ENCODE results near the gene GLYATL2.

The GLYATL2 gene

DNA sequence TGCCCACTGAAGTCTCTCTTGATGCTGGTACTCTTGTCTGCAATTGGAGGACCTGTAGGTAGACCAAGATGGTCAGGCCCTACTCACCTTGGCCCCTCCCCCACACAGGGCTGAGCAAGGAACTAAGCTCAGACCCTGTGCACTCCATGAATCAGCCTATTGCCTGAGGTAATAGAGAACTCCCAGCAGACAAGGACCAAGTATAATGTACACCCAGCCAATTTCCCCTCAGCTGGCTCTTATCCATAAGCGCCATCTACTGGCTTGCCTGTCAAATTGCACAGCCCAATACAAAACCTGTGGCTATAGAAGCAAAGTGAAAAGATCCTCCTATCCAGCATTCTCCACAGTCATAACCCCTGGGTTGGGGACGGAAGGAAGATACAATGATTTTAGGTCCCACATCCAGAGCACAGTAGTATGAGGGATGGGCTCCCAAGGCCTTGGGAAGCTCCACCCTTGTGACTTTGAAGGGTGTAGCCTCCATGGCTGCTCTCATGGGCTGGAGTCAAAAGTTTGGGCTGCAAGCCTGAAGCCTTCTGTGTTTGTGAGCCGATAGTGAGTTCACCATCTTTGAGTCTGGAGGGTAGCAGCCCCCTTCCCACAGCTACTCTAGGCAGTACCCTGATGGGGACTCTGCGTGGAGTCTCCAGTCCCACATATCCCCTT is 56.0 kb downstream of the GLYATL2 start:
- peak; percentile 32 for DNase-seq

DNA sequence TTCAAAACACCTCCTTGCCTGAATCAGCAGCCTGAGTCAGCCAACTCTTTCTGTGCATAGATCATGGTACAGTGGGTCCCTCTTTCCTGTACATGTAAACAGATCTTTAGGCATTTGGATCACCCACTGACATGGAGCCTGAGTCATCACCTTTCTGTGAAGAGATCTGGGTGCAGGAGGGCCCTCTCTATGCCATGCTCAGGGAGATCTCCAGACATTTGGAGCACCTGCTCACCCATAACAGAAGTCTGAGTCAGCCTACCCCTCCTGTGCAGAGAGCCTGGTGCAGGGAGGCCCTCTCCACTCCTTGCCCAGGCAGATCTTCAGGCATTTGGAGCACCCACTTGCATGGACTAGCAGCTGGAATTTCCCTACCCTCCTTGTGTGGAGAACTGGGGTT is 56.6 kb downstream of the GLYATL2 start:
- no peak for DNase-seq

DNA sequence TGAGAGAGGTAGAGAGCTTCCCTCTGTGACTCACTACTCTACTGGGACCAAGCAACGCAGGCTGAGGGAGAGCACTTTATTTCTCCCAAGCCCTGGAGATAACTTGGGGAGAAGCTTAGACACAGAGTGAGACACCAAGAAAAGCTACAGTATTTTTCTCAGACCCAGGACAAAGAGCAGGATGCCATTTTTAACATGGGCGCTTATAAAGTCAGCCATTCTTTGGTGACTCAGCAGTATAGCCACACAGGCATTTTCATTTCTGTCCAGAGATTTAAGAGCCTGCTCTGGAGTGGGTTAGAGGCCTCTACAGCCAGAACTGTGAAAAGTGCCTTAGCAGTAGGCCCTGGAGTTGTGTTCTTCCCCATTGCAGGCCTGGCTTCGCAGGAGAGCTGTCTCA is 57.8 kb downstream of the GLYATL2 start:
- DNase-seq = no peak

DNA sequence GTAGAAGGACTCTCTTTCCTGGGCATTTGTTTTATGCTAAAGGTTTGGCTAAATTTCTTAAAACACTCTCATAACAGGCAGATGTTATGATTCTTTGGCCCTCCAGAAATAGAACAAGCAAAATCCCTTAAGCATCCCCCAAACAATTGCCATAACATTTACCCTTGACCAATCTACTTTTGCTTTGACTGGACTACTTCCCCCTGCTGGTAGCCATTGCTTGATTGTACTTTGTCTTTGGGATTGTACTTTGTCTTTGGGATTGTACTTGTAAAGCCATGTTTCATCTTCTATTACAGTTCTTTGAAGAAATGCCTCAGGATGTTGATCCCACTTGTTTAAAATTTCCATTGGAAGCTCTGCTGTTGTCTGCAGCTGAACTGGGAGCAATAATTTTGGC is 59.5 kb downstream of the GLYATL2 start:
- DNase-seq = no peak
